Measurements from ENCODE around the gene ASB7.

ASB7 gene

GRCh38 chr15:100596792-100597191, 5.6 kb upstream of the ASB7 start:
- DNase-seq: no peak

- no peak for DNase-seq
These were observed 4.5 kb upstream of the ASB7 start for GRCh38 chr15:100597862-100598261.

- no peak for DNase-seq
These were observed 3.7 kb upstream of the ASB7 start for GRCh38 chr15:100598655-100599054.

- DNase-seq: peak in 3 of 56 donors; percentile 1 to 5 (median 2)
These were observed 1.2 kb upstream of the ASB7 start for GRCh38 chr15:100601163-100601562.

- peak in 1 of 56 donors; percentile 63 for DNase-seq
These were observed 749 bp upstream of the ASB7 start for GRCh38 chr15:100601617-100602063.

GRCh38 chr15:100602823-100603393, 519 bp downstream of the ASB7 start:
- DNase-seq: peak in 2 of 56 donors; percentile 32 to 49

- no peak for DNase-seq
These were observed 10.2 kb downstream of the ASB7 start for GRCh38 chr15:100612539-100612938.

GRCh38 chr15:100613208-100613607, 10.8 kb downstream of the ASB7 start:
- DNase-seq: no peak

- DNase-seq: no peak
These were observed 11.9 kb downstream of the ASB7 start for GRCh38 chr15:100614336-100614735.

GRCh38 chr15:100614918-100615317, 12.5 kb downstream of the ASB7 start:
- no peak for DNase-seq

GRCh38 chr15:100615801-100616200, 13.4 kb downstream of the ASB7 start:
- DNase-seq: no peak

- DNase-seq: peak in 1 of 56 donors; percentile 3
These were observed 14.3 kb downstream of the ASB7 start for GRCh38 chr15:100616700-100617099.

- no peak for DNase-seq
These were observed 20.9 kb downstream of the ASB7 start for GRCh38 chr15:100623301-100623700.

- DNase-seq: peak in 46 of 56 donors; percentile 1 to 80 (median 26)
These were observed 25.5 kb downstream of the ASB7 start for GRCh38 chr15:100627789-100628395.

GRCh38 chr15:100628746-100629145, 26.4 kb downstream of the ASB7 start:
- no peak for DNase-seq

GRCh38 chr15:100631831-100632230, 29.4 kb downstream of the ASB7 start:
- no peak for DNase-seq

GRCh38 chr15:100633763-100634075, 31.3 kb downstream of the ASB7 start:
- DNase-seq: no peak

- no peak for DNase-seq
These were observed 33.1 kb downstream of the ASB7 start for GRCh38 chr15:100635406-100636071.

- DNase-seq: no peak
These were observed 35.9 kb downstream of the ASB7 start for GRCh38 chr15:100638177-100638730.

- DNase-seq: no peak
These were observed 40.0 kb downstream of the ASB7 start for GRCh38 chr15:100642213-100642949.

GRCh38 chr15:100642950-100643338, 40.6 kb downstream of the ASB7 start:
- no peak for DNase-seq

- DNase-seq: no peak
These were observed 43.3 kb downstream of the ASB7 start for GRCh38 chr15:100645671-100646070.
